Neutrophil (primary cell): ENCODE measurements around the gene NCAPD3.

Experiments used
- H3K27ac ChIP-seq: fragments of 200-600 bp; sonication (generic); 2 replicates; pipeline ENCODE4 v1.5.1; 2016; ENCODE audit warnings: mild to moderate bottlenecking, moderate library complexity
- H3K27me3 ChIP-seq: fragments of 200-600 bp; sonication (generic); 2 replicates; pipeline ENCODE4 v1.6.0; 2016; ENCODE audit warnings: mild to moderate bottlenecking
- H3K36me3 ChIP-seq: fragments of 200-600 bp; sonication (generic); 2 replicates; pipeline ENCODE4 v1.5.1; 2017
- H3K4me1 ChIP-seq, 2 experiments: fragments of 200-600 bp in 1 of 2; sonication (generic) in 1 of 2; 1 replicate in 1 of 2; 2 replicates in 1 of 2; pipeline versions ENCODE4 v1.5.1 to v1.6.1; 2013 to 2016; ENCODE audit warnings: low read depth in 1 of 2, low read length in 1 of 2, mild to moderate bottlenecking in 1 of 2, moderate library complexity in 1 of 2; ENCODE audit not compliant: control insufficient read depth in 1 of 2, insufficient read depth in 1 of 2
- H3K4me3 ChIP-seq, 2 experiments: fragments of 200-600 bp in 1 of 2; sonication (generic) in 1 of 2; 1 replicate in 1 of 2; 2 replicates in 1 of 2; pipeline ENCODE4 v1.5.1; 2013 to 2016; ENCODE audit warnings: low read depth in 1 of 2, low read length in 1 of 2, mild to moderate bottlenecking in 1 of 2, moderate library complexity in 1 of 2
- H3K9me3 ChIP-seq: fragments of 200-600 bp; sonication (generic); 2 replicates; pipeline ENCODE4 v1.5.1; 2016
- TF ChIP-seq, protein P1 (sequence below): fragments of 200-600 bp; sonication (generic); IDR thresholded peaks from 2 replicates; pipeline ENCODE4 v1.5.1; 2016; ENCODE audit warnings: antibody characterized with exemption

NCAPD3 gene

GRCh38 chr11:134236834-134237556 is 13.2 kb upstream of the NCAPD3 start:
- Histone ChIP-seq H3K4me3 (no peak overlapping the region), H3K9me3 (no peaks in the 10 kb centered on the region), H3K27me3 (no peaks in the 10 kb centered on the region), H3K36me3 (peaks cover 72% of the 10 kb centered on the region), H3K27ac (no peak overlapping the region), H3K4me1 (peaks cover 15 to 18% of the 10 kb centered on the region in 2 experiments)
- TF ChIP-seq, protein P1, sequence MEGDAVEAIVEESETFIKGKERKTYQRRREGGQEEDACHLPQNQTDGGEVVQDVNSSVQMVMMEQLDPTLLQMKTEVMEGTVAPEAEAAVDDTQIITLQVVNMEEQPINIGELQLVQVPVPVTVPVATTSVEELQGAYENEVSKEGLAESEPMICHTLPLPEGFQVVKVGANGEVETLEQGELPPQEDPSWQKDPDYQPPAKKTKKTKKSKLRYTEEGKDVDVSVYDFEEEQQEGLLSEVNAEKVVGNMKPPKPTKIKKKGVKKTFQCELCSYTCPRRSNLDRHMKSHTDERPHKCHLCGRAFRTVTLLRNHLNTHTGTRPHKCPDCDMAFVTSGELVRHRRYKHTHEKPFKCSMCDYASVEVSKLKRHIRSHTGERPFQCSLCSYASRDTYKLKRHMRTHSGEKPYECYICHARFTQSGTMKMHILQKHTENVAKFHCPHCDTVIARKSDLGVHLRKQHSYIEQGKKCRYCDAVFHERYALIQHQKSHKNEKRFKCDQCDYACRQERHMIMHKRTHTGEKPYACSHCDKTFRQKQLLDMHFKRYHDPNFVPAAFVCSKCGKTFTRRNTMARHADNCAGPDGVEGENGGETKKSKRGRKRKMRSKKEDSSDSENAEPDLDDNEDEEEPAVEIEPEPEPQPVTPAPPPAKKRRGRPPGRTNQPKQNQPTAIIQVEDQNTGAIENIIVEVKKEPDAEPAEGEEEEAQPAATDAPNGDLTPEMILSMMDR: no peak

GRCh38 chr11:134235399-134235798 is 11.6 kb upstream of the NCAPD3 start:
- Histone ChIP-seq H3K36me3 (peaks cover 58% of the 10 kb centered on the region), H3K9me3 (no peaks in the 10 kb centered on the region), H3K4me3 (no peak overlapping the region), H3K27ac (no peak overlapping the region), H3K4me1 (peaks cover 28 to 30% of the 10 kb centered on the region in 2 experiments), H3K27me3 (no peaks in the 10 kb centered on the region)
- TF ChIP-seq, protein P1: no peak

- H3K4me1 ChIP-seq: peaks cover 36 to 43% of the 10 kb centered on the region in 2 experiments
- no peaks in the 10 kb centered on the region for H3K9me3 ChIP-seq
- no peak overlapping the region for H3K4me3 ChIP-seq
- TF ChIP-seq, protein P1: no peak
- H3K27ac ChIP-seq: no peak overlapping the region
- no peaks in the 10 kb centered on the region for H3K27me3 ChIP-seq
- peaks cover 42% of the 10 kb centered on the region for H3K36me3 ChIP-seq
Observed at GRCh38 chr11:134233729-134234179, 10.0 kb upstream of the NCAPD3 start.

DNA sequence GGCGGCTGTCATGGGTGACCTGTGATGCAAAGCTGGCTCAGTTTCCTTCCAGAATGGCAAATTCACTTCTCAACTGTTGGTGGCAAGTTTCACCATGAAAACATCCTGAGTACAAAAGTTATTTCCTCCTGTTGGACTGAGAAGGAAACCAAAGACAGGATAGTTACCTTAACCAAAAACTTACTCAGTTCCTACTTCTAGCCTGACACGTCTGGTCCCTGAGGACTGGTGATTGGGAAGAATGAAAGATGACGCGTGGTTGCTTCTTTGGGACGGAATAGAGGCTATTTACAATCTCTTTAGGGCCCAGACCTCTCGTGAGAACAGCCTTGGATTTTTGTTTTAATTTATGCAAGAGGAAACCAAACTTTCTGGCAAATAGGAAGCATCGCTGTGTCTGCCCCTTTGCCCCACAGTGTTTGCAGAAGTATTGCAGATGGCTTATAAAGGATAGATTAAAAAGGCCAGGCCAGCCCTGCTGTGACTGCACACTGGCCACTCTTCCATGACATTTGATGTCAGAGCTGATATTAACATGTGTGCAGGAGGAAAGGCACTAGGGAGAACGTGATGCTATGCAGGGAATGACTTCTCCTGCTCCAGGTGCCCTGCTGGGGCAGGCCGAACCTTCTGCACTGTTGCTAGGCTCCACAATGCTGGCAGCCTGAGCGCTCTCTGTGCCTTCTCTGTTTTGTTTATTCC is 8.3 kb upstream of the NCAPD3 start:
- Histone ChIP-seq H3K27me3 (no peaks in the 10 kb centered on the region), H3K36me3 (peaks cover 25% of the 10 kb centered on the region), H3K9me3 (no peaks in the 10 kb centered on the region), H3K4me3 (peak overlapping the region in 1 of 2 experiments; percentile 8), H3K4me1 (peaks cover 43 to 54% of the 10 kb centered on the region in 2 experiments), H3K27ac (peak overlapping the region; percentile 84)
- TF ChIP-seq, protein P1: no peak

GRCh38 chr11:134230339-134230738 is 6.6 kb upstream of the NCAPD3 start:
- H3K9me3 ChIP-seq: no peaks in the 10 kb centered on the region
- no peaks in the 10 kb centered on the region for H3K27me3 ChIP-seq
- H3K27ac ChIP-seq: peak overlapping the region; percentile 84
- H3K36me3 ChIP-seq: peaks cover 8% of the 10 kb centered on the region
- peaks cover 61 to 72% of the 10 kb centered on the region in 2 experiments for H3K4me1 ChIP-seq
- TF ChIP-seq, protein P1: no peak
- no peak overlapping the region for H3K4me3 ChIP-seq
